Measurements from ENCODE around the gene UQCR10. TPM values are rescaled to one million over a fixed set of nuclear protein-coding genes. Genes with fewer than 3 reads are reported as not detected.

The UQCR10 gene
- total RNA-seq, 1 experiment from 2014 or later: 147 TPM

DNA sequence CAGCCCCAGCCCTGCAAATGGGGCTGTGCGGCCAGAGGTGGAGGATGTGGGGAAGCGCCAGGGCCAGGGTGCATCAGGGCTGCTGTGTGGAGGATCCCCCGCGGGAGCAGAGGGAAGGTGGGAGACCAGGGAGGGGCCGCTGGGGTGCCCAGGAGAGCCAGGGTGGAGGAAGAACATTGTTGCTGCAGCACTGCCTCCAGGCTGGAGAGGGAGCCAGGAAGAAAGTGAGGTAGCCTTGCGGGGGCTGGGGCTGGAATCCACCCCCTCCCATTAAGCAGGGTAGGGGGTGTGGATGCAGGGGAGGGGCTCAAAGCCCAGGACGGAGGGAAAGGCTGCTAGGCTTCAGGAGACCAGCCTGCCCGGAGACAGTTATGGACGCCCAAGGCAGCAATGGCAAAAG lies 32.3 kb upstream of the UQCR10 start:
- no peaks in the 10 kb centered on the region for H3K27me3 Mint-ChIP-seq (ENCODE audit: insufficient read depth, unreplicated experiment)
- Histone ChIP-seq H3K36me3 (ENCODE audit: control insufficient read depth, insufficient read depth, low read length) (no peaks in the 10 kb centered on the region), H3K4me1 (peaks cover 4% of the 10 kb centered on the region; the same call in 1 of the 2 replicates), H3K9me3 (no peaks in the 10 kb centered on the region), H3K4me3 (ENCODE audit: low read depth, low read length) (no peak overlapping the region), H3K27me3 (replicated peaks; ENCODE audit: control insufficient read depth, insufficient read depth, low read length) (no peaks in the 10 kb centered on the region)
- H3K9me3 Mint-ChIP-seq (ENCODE audit: unreplicated experiment): no peaks in the 10 kb centered on the region
- TF ChIP-seq, protein P1, sequence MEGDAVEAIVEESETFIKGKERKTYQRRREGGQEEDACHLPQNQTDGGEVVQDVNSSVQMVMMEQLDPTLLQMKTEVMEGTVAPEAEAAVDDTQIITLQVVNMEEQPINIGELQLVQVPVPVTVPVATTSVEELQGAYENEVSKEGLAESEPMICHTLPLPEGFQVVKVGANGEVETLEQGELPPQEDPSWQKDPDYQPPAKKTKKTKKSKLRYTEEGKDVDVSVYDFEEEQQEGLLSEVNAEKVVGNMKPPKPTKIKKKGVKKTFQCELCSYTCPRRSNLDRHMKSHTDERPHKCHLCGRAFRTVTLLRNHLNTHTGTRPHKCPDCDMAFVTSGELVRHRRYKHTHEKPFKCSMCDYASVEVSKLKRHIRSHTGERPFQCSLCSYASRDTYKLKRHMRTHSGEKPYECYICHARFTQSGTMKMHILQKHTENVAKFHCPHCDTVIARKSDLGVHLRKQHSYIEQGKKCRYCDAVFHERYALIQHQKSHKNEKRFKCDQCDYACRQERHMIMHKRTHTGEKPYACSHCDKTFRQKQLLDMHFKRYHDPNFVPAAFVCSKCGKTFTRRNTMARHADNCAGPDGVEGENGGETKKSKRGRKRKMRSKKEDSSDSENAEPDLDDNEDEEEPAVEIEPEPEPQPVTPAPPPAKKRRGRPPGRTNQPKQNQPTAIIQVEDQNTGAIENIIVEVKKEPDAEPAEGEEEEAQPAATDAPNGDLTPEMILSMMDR (IDR thresholded peaks at IDR 0.05; ENCODE audit: insufficient read depth in 1 of 2, low read depth in 1 of 2, low read length in 1 of 2, severe bottlenecking in 1 of 2, unreplicated experiment in 1 of 2): no peak
- no peak overlapping the region for H3K4me3 Mint-ChIP-seq (ENCODE audit: unreplicated experiment)
- no peaks in the 10 kb centered on the region for H3K4me1 Mint-ChIP-seq (ENCODE audit: low read depth, unreplicated experiment)
- no peaks in the 10 kb centered on the region for H3K36me3 Mint-ChIP-seq (ENCODE audit: insufficient read depth, unreplicated experiment)
- no peak for DNase-seq
- POLR2A ChIA-PET: no interaction called here
- BruUV-seq (replicated peaks): no TSS peak
- intact Hi-C loops (cut with micrococcal nuclease; ENCODE audit: unreplicated experiment): no loop called here
- CTCF ChIA-PET: no interaction called here
- no peak overlapping the region for H3K27ac Mint-ChIP-seq (ENCODE audit: unreplicated experiment)

GRCh38 chr22:29735416-29735815 lies 31.8 kb upstream of the UQCR10 start:
- Histone ChIP-seq H3K36me3 (ENCODE audit: control insufficient read depth, insufficient read depth, low read length) (no peaks in the 10 kb centered on the region), H3K27me3 (replicated peaks; ENCODE audit: control insufficient read depth, insufficient read depth, low read length) (no peaks in the 10 kb centered on the region), H3K9me3 (no peaks in the 10 kb centered on the region), H3K4me3 (ENCODE audit: low read depth, low read length) (no peak overlapping the region), H3K4me1 (peaks cover 4% of the 10 kb centered on the region; the same call in 1 of the 2 replicates)
- ChIA-PET POLR2A (no interaction called here), CTCF (no interaction called here)
- H3K27ac Mint-ChIP-seq (ENCODE audit: unreplicated experiment): no peak overlapping the region
- H3K36me3 Mint-ChIP-seq (ENCODE audit: insufficient read depth, unreplicated experiment): no peaks in the 10 kb centered on the region
- no TSS peak for BruUV-seq (replicated peaks)
- no peaks in the 10 kb centered on the region for H3K27me3 Mint-ChIP-seq (ENCODE audit: insufficient read depth, unreplicated experiment)
- TF ChIP-seq, protein P1 (IDR thresholded peaks at IDR 0.05; ENCODE audit: insufficient read depth in 1 of 2, low read depth in 1 of 2, low read length in 1 of 2, severe bottlenecking in 1 of 2, unreplicated experiment in 1 of 2): no peak
- no peaks in the 10 kb centered on the region for H3K9me3 Mint-ChIP-seq (ENCODE audit: unreplicated experiment)
- intact Hi-C loops (cut with micrococcal nuclease; ENCODE audit: unreplicated experiment): no loop called here
- H3K4me1 Mint-ChIP-seq (ENCODE audit: low read depth, unreplicated experiment): no peaks in the 10 kb centered on the region
- no peak overlapping the region for H3K4me3 Mint-ChIP-seq (ENCODE audit: unreplicated experiment)
- no peak for DNase-seq

DNA sequence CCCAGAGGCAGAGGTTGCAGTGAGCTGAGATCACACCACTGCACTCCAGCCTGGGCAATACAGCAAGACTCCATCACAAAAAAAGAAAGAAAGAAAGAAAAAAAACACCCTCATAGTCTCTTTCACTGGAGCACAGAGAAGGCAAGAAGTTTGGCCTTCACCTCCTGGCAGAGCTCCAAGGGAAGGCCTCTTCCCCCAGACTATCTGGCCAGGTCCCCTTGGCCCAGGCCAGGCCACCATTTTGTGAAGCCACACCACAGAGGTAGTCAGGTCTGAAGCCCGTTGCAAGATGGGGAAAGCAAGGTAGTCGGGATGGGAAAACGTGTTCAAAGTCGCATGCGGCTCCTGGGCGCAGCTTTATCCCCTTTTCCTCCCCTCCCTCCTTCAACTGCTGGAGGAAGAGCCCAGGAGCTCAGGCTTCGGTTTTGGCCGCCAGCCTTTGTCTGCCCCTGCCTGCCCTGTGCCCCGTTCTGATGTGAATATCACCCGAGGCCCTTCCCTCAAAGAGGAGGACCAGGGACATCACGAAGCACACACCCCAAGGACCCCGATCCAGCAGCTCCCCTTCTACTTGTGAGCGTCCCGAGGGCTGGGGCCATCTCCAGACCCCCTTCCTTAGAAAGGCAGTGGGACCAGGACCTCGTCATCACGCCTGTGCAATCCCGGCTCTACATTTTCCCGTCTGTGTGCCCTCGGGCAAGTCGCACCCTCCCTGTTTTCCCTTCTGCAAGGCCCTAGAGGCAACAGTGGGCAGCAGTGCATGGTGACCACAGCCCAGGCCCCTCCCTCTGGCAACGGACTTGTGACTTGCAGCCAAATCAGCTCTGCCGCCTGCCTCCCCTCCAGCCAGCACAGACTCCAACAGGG lies 29.7 kb upstream of the UQCR10 start:
- no peak overlapping the region for H3K27ac Mint-ChIP-seq (ENCODE audit: unreplicated experiment)
- Histone ChIP-seq H3K36me3 (ENCODE audit: control insufficient read depth, insufficient read depth, low read length) (no peaks in the 10 kb centered on the region), H3K4me1 (no peaks in the 10 kb centered on the region), H3K27me3 (replicated peaks; ENCODE audit: control insufficient read depth, insufficient read depth, low read length) (no peaks in the 10 kb centered on the region), H3K4me3 (ENCODE audit: low read depth, low read length) (no peak overlapping the region), H3K9me3 (no peaks in the 10 kb centered on the region)
- H3K4me1 Mint-ChIP-seq (ENCODE audit: low read depth, unreplicated experiment): no peaks in the 10 kb centered on the region
- no peaks in the 10 kb centered on the region for H3K27me3 Mint-ChIP-seq (ENCODE audit: insufficient read depth, unreplicated experiment)
- TF ChIP-seq, protein P1 (IDR thresholded peaks at IDR 0.05; ENCODE audit: insufficient read depth in 1 of 2, low read depth in 1 of 2, low read length in 1 of 2, severe bottlenecking in 1 of 2, unreplicated experiment in 1 of 2): no peak
- BruUV-seq (replicated peaks): no TSS peak
- H3K4me3 Mint-ChIP-seq (ENCODE audit: unreplicated experiment): no peak overlapping the region
- no peaks in the 10 kb centered on the region for H3K9me3 Mint-ChIP-seq (ENCODE audit: unreplicated experiment)
- ChIA-PET CTCF (no interaction called here), POLR2A (interaction anchor here (0.5 kb wide), 1 partner anchor 96 kb away, joined by 3 read pairs; no protein-coding TSS in a partner anchor)
- no peaks in the 10 kb centered on the region for H3K36me3 Mint-ChIP-seq (ENCODE audit: insufficient read depth, unreplicated experiment)
- intact Hi-C loops (cut with micrococcal nuclease; ENCODE audit: unreplicated experiment): no loop called here
- no peak for DNase-seq
